HG02870 (cell line): ENCODE results near the gene CITED2.

Source experiments
- ATAC-seq: cut with Tn5 transposase; IDR thresholded peaks from one replicate; pipeline ENCODE4 v1.9.1; 2021; ENCODE audit warnings: mild to moderate bottlenecking, moderate library complexity; ENCODE audit not compliant: unreplicated experiment

The CITED2 gene

GRCh38 chr6:139334806-139335446 lies 39.5 kb downstream of the CITED2 start:
- ATAC-seq: no peak

- no peak for ATAC-seq
These were observed 43.5 kb downstream of the CITED2 start for GRCh38 chr6:139330826-139331500.

GRCh38 chr6:139330306-139330705 lies 44.1 kb downstream of the CITED2 start:
- ATAC-seq: no peak

- ATAC-seq: no peak
These were observed 45.2 kb downstream of the CITED2 start for GRCh38 chr6:139329224-139329623.

GRCh38 chr6:139327038-139327437 lies 47.4 kb downstream of the CITED2 start:
- peak; percentile 59 for ATAC-seq

GRCh38 chr6:139325686-139326085 lies 48.8 kb downstream of the CITED2 start:
- no peak for ATAC-seq

GRCh38 chr6:139325125-139325524 lies 49.3 kb downstream of the CITED2 start:
- ATAC-seq: peak; percentile 31

- ATAC-seq: no peak
These were observed 50.2 kb downstream of the CITED2 start for GRCh38 chr6:139324301-139324555.

- ATAC-seq: peak; percentile 40
These were observed 50.7 kb downstream of the CITED2 start for GRCh38 chr6:139323511-139324300.
